HCT116 (cell line): ENCODE results near the gene METTL24. TPM values are rescaled to one million over a fixed set of nuclear protein-coding genes. Genes with fewer than 3 reads are reported as not detected.

Experiments
- ATAC-seq: fragments of 200-7000 bp; cut with Tn5 transposase; 2 replicates; pipeline ENCODE4 v1.9.1; 2020; ENCODE audit warnings: mild to moderate bottlenecking, moderate library complexity
- BruUV-seq: library from RNA; stranded (reverse); fragments of 400-500 nt; replicated peaks from 2 replicates; lab custom pipeline; 2021; lab: Mats Ljungman, UMichigan
- CTCF ChIA-PET: fragments of 300-600 bp; sonication (Branson Sonifier 250); formaldehyde crosslinking; loops from one replicate; lab custom pipeline; 2021; ENCODE audit warnings: antibody characterized with exemption; lab: Charles Lee
- POLR2A ChIA-PET: fragments of 300-600, 350-600 bp; sonication (Branson Sonifier 250); formaldehyde crosslinking; loops from one replicate; lab custom pipeline; 2021; ENCODE audit warnings: antibody characterized with exemption; lab: Charles Lee
- RAD21 ChIA-PET, 2 experiments: fragments of 300-600 bp; sonication (Branson Sonifier 250); formaldehyde crosslinking; loops; one replicate each; lab custom pipeline; 2023; ENCODE audit warnings: low total read pairs in 2 of 2; ENCODE audit not compliant: uncharacterized antibody in 2 of 2, unreplicated experiment in 2 of 2, low non-redundant PET in 1 of 2; lab: Charles Lee
- DNase-seq: peaks from one replicate; pipeline ENCODE4 v3.0.0-alpha.2; 2010; ENCODE audit warnings: low read depth, low spot score
- H2AFZ ChIP-seq: fragments of 200-600 bp; shearing (Covaris generic), sonication (generic); 2 replicates; pipeline ENCODE4 v1.6.1; 2017; ENCODE audit warnings: low read depth, mixed run types, mixed read lengths, antibody characterized with exemption, low read length; ENCODE audit not compliant: poor library complexity, severe bottlenecking
- H3K27ac ChIP-seq: 2 replicates; pipeline ENCODE4 v1.5.1; 2012; ENCODE audit warnings: low read depth, low read length
- H3K27me3 ChIP-seq: fragments of 200-600 bp; sonication (generic); 2 replicates; pipeline ENCODE4 v1.6.1; 2016; ENCODE audit warnings: mixed run types, low read length, mixed read lengths; ENCODE audit not compliant: insufficient read depth
- H3K36me3 ChIP-seq, 2 experiments: fragments of 200-500 bp in 1 of 2; fragments of 200-600 bp in 1 of 2; sonication (Bioruptor generic) in 1 of 2; sonication (generic) in 1 of 2; 2 replicates each; pipeline versions ENCODE4 v1.5.1 to v1.6.1; 2014 to 2016; ENCODE audit warnings: low read length in 2 of 2, inconsistent platforms in 1 of 2, mixed read lengths in 1 of 2, mixed run types in 1 of 2; ENCODE audit not compliant: insufficient read depth in 2 of 2, control insufficient read depth in 1 of 2
- H3K4me1 ChIP-seq, 2 experiments: fragments of 200-600 bp in 1 of 2; sonication (generic) in 1 of 2; 2 replicates each; pipeline versions ENCODE4 v1.5.1 to v1.6.1; 2012 to 2017; ENCODE audit warnings: low read length in 2 of 2, inconsistent platforms in 1 of 2, mild to moderate bottlenecking in 1 of 2, mixed read lengths in 1 of 2, mixed run types in 1 of 2, moderate library complexity in 1 of 2; ENCODE audit not compliant: insufficient read depth in 2 of 2, control insufficient read depth in 1 of 2
- H3K4me2 ChIP-seq: fragments of 200-600 bp; sonication (generic); 2 replicates; pipeline ENCODE4 v1.6.1; 2017; ENCODE audit warnings: mixed run types, low read length, mixed read lengths
- H3K4me3 ChIP-seq, 2 experiments: fragments of 200-600 bp in 1 of 2; sonication (generic) in 1 of 2; replicated peaks in 1 of 2; 2 replicates each; pipeline ENCODE4 v1.5.1; 2011 to 2016; ENCODE audit warnings: low read length in 2 of 2, control low read depth in 1 of 2, low read depth in 1 of 2, mild to moderate bottlenecking in 1 of 2, mixed read lengths in 1 of 2, mixed run types in 1 of 2
- H3K79me2 ChIP-seq: fragments of 200-600 bp; sonication (generic); 2 replicates; pipeline ENCODE4 v1.6.1; 2017; ENCODE audit warnings: mild to moderate bottlenecking, mixed run types, low read length, moderate library complexity, mixed read lengths; ENCODE audit not compliant: insufficient read depth
- H3K9ac ChIP-seq: fragments of 200-600 bp; sonication (generic); 2 replicates; pipeline ENCODE4 v1.6.1; 2016; ENCODE audit warnings: low read length, mixed read lengths
- H3K9me2 ChIP-seq: fragments of 200-600 bp; sonication (generic), shearing (Covaris generic); 2 replicates; pipeline ENCODE4 v1.6.1; 2017; ENCODE audit warnings: mixed run types, mild to moderate bottlenecking, moderate library complexity; ENCODE audit not compliant: insufficient read depth
- H3K9me3 ChIP-seq, 2 experiments: fragments of 200-500 bp in 1 of 2; fragments of 200-600 bp in 1 of 2; sonication (Bioruptor generic) in 1 of 2; sonication (generic) in 1 of 2; 2 replicates each; pipeline ENCODE4 v1.6.1; 2014 to 2017; ENCODE audit warnings: low read length in 2 of 2, mixed read lengths in 2 of 2, inconsistent platforms in 1 of 2, low read depth in 1 of 2, mild to moderate bottlenecking in 1 of 2, mixed run types in 1 of 2, moderate library complexity in 1 of 2; ENCODE audit not compliant: control insufficient read depth in 1 of 2, insufficient read depth in 1 of 2
- H4K20me1 ChIP-seq: fragments of 200-600 bp; sonication (generic), shearing (Covaris generic); 2 replicates; pipeline ENCODE4 v1.6.1; 2017; ENCODE audit warnings: mixed run types, mild to moderate bottlenecking, moderate library complexity; ENCODE audit not compliant: insufficient read depth
- ELF1 ChIP-seq: IDR thresholded peaks from 2 replicates; pipeline ENCODE4 v1.6.1; 2012; ENCODE audit warnings: low read depth, borderline replicate concordance
- FOSL1 ChIP-seq: IDR thresholded peaks from 2 replicates; pipeline ENCODE4 v1.6.1; 2012; ENCODE audit warnings: low read depth
- POLR2AphosphoS5 ChIP-seq: IDR thresholded peaks from 2 replicates; pipeline ENCODE4 v1.6.1; 2011; ENCODE audit warnings: mild to moderate bottlenecking, low read depth, low read length, moderate library complexity
- YY1 ChIP-seq: IDR thresholded peaks from 2 replicates; pipeline ENCODE4 v1.6.1; 2011; ENCODE audit warnings: low read length, low read depth, moderate library complexity, mild to moderate bottlenecking; ENCODE audit not compliant: insufficient replicate concordance; ENCODE audit errors: extremely low read depth
- ZFX ChIP-seq: fragments of 450-650 bp; IDR thresholded peaks from 2 replicates; pipeline ENCODE4 v1.6.1; 2017
- intact Hi-C: fragments of 100-400 bp; cut with micrococcal nuclease; formaldehyde crosslinking; loops from 2 replicates; pipeline ENCODE4 v1.10.0; 2022
- total RNA-seq: library from RNA; stranded (reverse); gene quantifications from one replicate; pipeline ENCODE4 v1.2.1, GENCODE V29; 2021; ENCODE audit not compliant: unreplicated experiment

METTL24 gene
- total RNA-seq, 1 experiment from 2014 or later, result not detected

- no peaks in the 10 kb centered on the region for H4K20me1 ChIP-seq
- no peaks in the 10 kb centered on the region for H3K79me2 ChIP-seq
- CTCF ChIA-PET, result no interaction called here
- no peak overlapping the region for H3K9ac ChIP-seq
- no TSS peak for BruUV-seq
- H3K4me1 ChIP-seq, result peaks cover 0 to 4% of the 10 kb centered on the region in 2 experiments; a peak in 1 of 4 replicates
- no peaks in the 10 kb centered on the region for H3K9me3 ChIP-seq
- H2AFZ ChIP-seq, result no peak overlapping the region
- RAD21 ChIA-PET, result no interaction called here
- POLR2A ChIA-PET, result no interaction called here
- H3K4me3 ChIP-seq, result no peak overlapping the region
- DNase-seq, result no peak
- no peaks in the 10 kb centered on the region for H3K27me3 ChIP-seq
- no peaks in the 10 kb centered on the region for H3K9me2 ChIP-seq
- intact Hi-C loops, result no loop called here
- no peak overlapping the region for H3K27ac ChIP-seq
- TF ChIP-seq POLR2AphosphoS5 (no peak), FOSL1 (no peak), ZFX (no peak), ELF1 (no peak)
- TF ChIP-seq, all 23 proteins: peak for 0
- peaks cover 15 to 27% of the 10 kb centered on the region in 2 experiments for H3K36me3 ChIP-seq
- no peak for ATAC-seq
- H3K4me2 ChIP-seq, result no peak overlapping the region
Observed at GRCh38 chr6:110214338-110214737, 143.8 kb downstream of the METTL24 start.

GRCh38 chr6:110211753-110212152, 146.4 kb downstream of the METTL24 start:
- peaks cover 12 to 19% of the 10 kb centered on the region in 2 experiments; a peak in 3 of 4 replicates for H3K36me3 ChIP-seq
- no peak for ATAC-seq
- POLR2A ChIA-PET, result no interaction called here

More at GRCh38 chr6:110211753-110212152, 146.4 kb downstream of the METTL24 start:
- Histone ChIP-seq H3K4me3 (no peak overlapping the region), H2AFZ (no peak overlapping the region), H3K4me1 (no peaks in the 10 kb centered on the region; a peak in 1 of 4 replicates), H3K9me3 (no peaks in the 10 kb centered on the region), H4K20me1 (no peaks in the 10 kb centered on the region), H3K4me2 (no peak overlapping the region), H3K9me2 (no peaks in the 10 kb centered on the region), H3K27ac (no peak overlapping the region), H3K27me3 (no peaks in the 10 kb centered on the region), H3K9ac (no peak overlapping the region), H3K79me2 (no peaks in the 10 kb centered on the region)
- intact Hi-C loops, result no loop called here
- DNase-seq, result no peak
- RAD21 ChIA-PET, result no interaction called here
- CTCF ChIA-PET, result no interaction called here
- TF ChIP-seq YY1, result no peak
- BruUV-seq, result no TSS peak
